ENCODE results near the gene MIGA2. TPM values are rescaled to one million over a fixed set of nuclear protein-coding genes. Genes with fewer than 3 reads are reported as not detected.

The MIGA2 gene
- total and polyA plus RNA-seq, 9 of the 15 experiments (the other 6 are each of a cell fraction or from before 2014, with no cell fraction given), result 0.15 to 54.1 (median 18.0) TPM

DNA sequence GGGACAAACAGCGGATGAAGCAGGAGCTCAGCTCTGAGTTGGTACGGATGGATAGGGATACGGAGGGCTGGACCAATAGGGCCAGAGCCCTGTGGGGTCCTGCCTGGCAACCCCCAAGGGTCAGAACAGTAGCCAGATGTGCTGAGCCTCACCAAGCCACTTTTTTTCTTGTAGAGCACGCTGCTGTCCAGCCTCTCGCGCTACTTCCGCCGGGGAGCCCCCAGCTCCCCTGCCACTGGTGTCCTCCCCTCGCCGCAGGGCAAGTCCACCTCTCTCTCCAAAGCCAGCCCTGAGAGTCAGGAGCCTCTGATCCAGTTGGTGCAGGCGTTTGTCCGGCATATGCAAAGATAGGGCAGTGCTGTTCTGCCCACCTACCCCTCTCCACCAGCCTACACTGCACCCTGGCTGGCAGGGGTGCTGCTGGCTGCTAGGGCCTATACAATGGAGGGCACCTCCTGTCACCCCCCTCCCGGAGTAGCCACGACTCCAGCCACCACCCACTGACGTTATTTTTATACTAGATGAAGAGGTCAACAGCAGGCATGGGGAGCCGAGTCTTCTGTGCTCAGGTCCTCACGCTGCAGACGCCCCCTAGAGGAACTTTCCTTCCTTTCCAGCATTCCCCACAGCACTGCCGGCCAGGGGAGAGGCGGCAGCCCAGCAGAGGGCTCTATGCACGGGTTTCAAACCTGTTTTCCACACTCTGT, 29.9 kb upstream of the MIGA2 start (continued):
- TF ChIP-seq, protein P1, sequence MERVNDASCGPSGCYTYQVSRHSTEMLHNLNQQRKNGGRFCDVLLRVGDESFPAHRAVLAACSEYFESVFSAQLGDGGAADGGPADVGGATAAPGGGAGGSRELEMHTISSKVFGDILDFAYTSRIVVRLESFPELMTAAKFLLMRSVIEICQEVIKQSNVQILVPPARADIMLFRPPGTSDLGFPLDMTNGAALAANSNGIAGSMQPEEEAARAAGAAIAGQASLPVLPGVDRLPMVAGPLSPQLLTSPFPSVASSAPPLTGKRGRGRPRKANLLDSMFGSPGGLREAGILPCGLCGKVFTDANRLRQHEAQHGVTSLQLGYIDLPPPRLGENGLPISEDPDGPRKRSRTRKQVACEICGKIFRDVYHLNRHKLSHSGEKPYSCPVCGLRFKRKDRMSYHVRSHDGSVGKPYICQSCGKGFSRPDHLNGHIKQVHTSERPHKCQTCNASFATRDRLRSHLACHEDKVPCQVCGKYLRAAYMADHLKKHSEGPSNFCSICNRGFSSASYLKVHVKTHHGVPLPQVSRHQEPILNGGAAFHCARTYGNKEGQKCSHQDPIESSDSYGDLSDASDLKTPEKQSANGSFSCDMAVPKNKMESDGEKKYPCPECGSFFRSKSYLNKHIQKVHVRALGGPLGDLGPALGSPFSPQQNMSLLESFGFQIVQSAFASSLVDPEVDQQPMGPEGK (CRISPR knock-in tag; IDR thresholded peaks at IDR 0.05; ENCODE audit: borderline replicate concordance), result no peak
- TF ChIP-seq, protein P2, sequence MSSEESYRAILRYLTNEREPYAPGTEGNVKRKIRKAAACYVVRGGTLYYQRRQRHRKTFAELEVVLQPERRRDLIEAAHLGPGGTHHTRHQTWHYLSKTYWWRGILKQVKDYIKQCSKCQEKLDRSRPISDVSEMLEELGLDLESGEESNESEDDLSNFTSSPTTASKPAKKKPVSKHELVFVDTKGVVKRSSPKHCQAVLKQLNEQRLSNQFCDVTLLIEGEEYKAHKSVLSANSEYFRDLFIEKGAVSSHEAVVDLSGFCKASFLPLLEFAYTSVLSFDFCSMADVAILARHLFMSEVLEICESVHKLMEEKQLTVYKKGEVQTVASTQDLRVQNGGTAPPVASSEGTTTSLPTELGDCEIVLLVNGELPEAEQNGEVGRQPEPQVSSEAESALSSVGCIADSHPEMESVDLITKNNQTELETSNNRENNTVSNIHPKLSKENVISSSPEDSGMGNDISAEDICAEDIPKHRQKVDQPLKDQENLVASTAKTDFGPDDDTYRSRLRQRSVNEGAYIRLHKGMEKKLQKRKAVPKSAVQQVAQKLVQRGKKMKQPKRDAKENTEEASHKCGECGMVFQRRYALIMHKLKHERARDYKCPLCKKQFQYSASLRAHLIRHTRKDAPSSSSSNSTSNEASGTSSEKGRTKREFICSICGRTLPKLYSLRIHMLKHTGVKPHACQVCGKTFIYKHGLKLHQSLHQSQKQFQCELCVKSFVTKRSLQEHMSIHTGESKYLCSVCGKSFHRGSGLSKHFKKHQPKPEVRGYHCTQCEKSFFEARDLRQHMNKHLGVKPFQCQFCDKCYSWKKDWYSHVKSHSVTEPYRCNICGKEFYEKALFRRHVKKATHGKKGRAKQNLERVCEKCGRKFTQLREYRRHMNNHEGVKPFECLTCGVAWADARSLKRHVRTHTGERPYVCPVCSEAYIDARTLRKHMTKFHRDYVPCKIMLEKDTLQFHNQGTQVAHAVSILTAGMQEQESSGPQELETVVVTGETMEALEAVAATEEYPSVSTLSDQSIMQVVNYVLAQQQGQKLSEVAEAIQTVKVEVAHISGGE (CRISPR knock-in tag; IDR thresholded peaks at IDR 0.05), result no peak
- no peak for TF ChIP-seq ZSCAN32 (CRISPR knock-in tag; IDR thresholded peaks at IDR 0.05)
- peak; percentile 52; the same call in 1 of the 2 replicates for TF ChIP-seq ZBTB7A (IDR thresholded peaks at IDR 0.05; ENCODE audit: borderline replicate concordance, control insufficient read depth, low read depth, low read length)
- peak; percentile 16; the same call in 1 of the 2 replicates for TF ChIP-seq L3MBTL2 (IDR thresholded peaks at IDR 0.05)
- TF ChIP-seq, protein P3, sequence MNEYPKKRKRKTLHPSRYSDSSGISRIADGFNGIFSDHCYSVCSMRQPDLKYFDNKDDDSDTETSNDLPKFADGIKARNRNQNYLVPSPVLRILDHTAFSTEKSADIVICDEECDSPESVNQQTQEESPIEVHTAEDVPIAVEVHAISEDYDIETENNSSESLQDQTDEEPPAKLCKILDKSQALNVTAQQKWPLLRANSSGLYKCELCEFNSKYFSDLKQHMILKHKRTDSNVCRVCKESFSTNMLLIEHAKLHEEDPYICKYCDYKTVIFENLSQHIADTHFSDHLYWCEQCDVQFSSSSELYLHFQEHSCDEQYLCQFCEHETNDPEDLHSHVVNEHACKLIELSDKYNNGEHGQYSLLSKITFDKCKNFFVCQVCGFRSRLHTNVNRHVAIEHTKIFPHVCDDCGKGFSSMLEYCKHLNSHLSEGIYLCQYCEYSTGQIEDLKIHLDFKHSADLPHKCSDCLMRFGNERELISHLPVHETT (CRISPR knock-in tag; conservative IDR thresholded peaks at IDR 0.05 in 1 of 2, IDR thresholded peaks at IDR 0.05 in 1 of 2), result no peak
- no peak for TF ChIP-seq ZNF778 (CRISPR knock-in tag; IDR thresholded peaks at IDR 0.05)
- TF ChIP-seq EHMT2 (IDR thresholded peaks at IDR 0.05), result no peak
- peak; percentile 58 for TF ChIP-seq MYC (IDR thresholded peaks at IDR 0.05; ENCODE audit: low read depth, low read length)
- no peak for TF ChIP-seq MYC (CRISPR knock-in tag; IDR thresholded peaks at IDR 0.05; ENCODE audit: borderline replicate concordance, low read depth)
- no peak for TF ChIP-seq PHF8 (IDR thresholded peaks at IDR 0.05; ENCODE audit: borderline replicate concordance, low read length)
- TF ChIP-seq MYNN (IDR thresholded peaks at IDR 0.05), result peak; percentile 80
- TF ChIP-seq MYNN (CRISPR knock-in tag; IDR thresholded peaks at IDR 0.05), result no peak
- no peak for TF ChIP-seq ZNF23 (CRISPR knock-in tag; IDR thresholded peaks at IDR 0.05)
- TF ChIP-seq NFXL1 (CRISPR knock-in tag; IDR thresholded peaks at IDR 0.05), result no peak
- 0 out of 2 replicates have a peak, but pooled peaks have one; percentile 20 for TF ChIP-seq ETV5 (CRISPR knock-in tag; IDR thresholded peaks at IDR 0.05; ENCODE audit: low read depth)
- no peak for TF ChIP-seq COPS2 (conservative IDR thresholded peaks at IDR 0.05)
- no peak for TF ChIP-seq E2F3 (CRISPR knock-in tag; IDR thresholded peaks at IDR 0.05)
- peak; percentile 62 for TF ChIP-seq RBFOX2 (IDR thresholded peaks at IDR 0.05; ENCODE audit: low read depth, low read length)
